CD14-positive monocyte (primary cell): ENCODE results near the gene FAM13C. TPM values are rescaled to one million over a fixed set of nuclear protein-coding genes. Genes with fewer than 3 reads are reported as not detected.

Source experiments
- DNase-seq, 3 donors: peaks; one replicate each; pipeline ENCODE4 v3.0.0-alpha.2; 2011 to 2022
- H2AFZ ChIP-seq: 2 replicates; pipeline ENCODE4 v1.6.0; 2012; ENCODE audit warnings: mild to moderate bottlenecking, low read depth, low read length, inconsistent platforms; ENCODE audit not compliant: insufficient read depth, poor library complexity, severe bottlenecking
- H3K27ac ChIP-seq, 2 donors: 1 replicate in 1 of 2; 2 replicates in 1 of 2; pipeline ENCODE4 v1.5.1; 2012 to 2013; ENCODE audit warnings: low read length in 2 of 2, control low read depth in 1 of 2, inconsistent platforms in 1 of 2, low read depth in 1 of 2, mild to moderate bottlenecking in 1 of 2
- H3K27me3 ChIP-seq, 2 donors: one replicate each; pipeline versions ENCODE4 v1.6.0 to v1.6.1; 2011 to 2013; ENCODE audit warnings: low read length in 2 of 2; ENCODE audit not compliant: control insufficient read depth in 2 of 2, insufficient read depth in 2 of 2
- H3K36me3 ChIP-seq, 2 donors: replicated peaks in 1 of 2; 1 replicate in 1 of 2; 2 replicates in 1 of 2; pipeline versions ENCODE4 v1.5.1 to v1.6.1; 2012 to 2013; ENCODE audit warnings: low read length in 2 of 2, control low read depth in 1 of 2, inconsistent platforms in 1 of 2, mild to moderate bottlenecking in 1 of 2; ENCODE audit not compliant: insufficient read depth in 2 of 2, control insufficient read depth in 1 of 2
- H3K4me1 ChIP-seq, 2 donors: 1 replicate in 1 of 2; 2 replicates in 1 of 2; pipeline versions ENCODE4 v1.5.1 to v1.6.1; 2012 to 2013; ENCODE audit warnings: low read length in 2 of 2, control low read depth in 1 of 2, inconsistent platforms in 1 of 2, mild to moderate bottlenecking in 1 of 2, moderate library complexity in 1 of 2; ENCODE audit not compliant: insufficient read depth in 2 of 2, control insufficient read depth in 1 of 2
- H3K4me2 ChIP-seq: replicated peaks from 2 replicates; pipeline ENCODE3; 2012; ENCODE audit warnings: low read length, moderate library complexity, mild to moderate bottlenecking; ENCODE audit not compliant: poor library complexity, severe bottlenecking; ENCODE audit errors: extremely low read depth
- H3K4me3 ChIP-seq, 3 experiments: fragments of 200-600 bp in 1 of 3; sonication (generic) in 1 of 3; replicated peaks in 1 of 3; 1 replicate in 2 of 3; 2 replicates in 1 of 3; pipeline ENCODE4 v1.5.1; 2011 to 2013; ENCODE audit warnings: low read length in 3 of 3, mild to moderate bottlenecking in 3 of 3, control low read depth in 2 of 3, low read depth in 2 of 3, inconsistent platforms in 1 of 3, moderate library complexity in 1 of 3
- H3K79me2 ChIP-seq: 2 replicates; pipeline ENCODE4 v1.6.0; 2012; ENCODE audit warnings: mild to moderate bottlenecking, control low read depth, inconsistent platforms, low read length, moderate library complexity; ENCODE audit not compliant: insufficient read depth
- H3K9ac ChIP-seq: 2 replicates; pipeline ENCODE4 v1.6.0; 2017; ENCODE audit warnings: low read length, mild to moderate bottlenecking; ENCODE audit not compliant: insufficient read depth, poor library complexity, severe bottlenecking
- H3K9me3 ChIP-seq, 2 donors: replicated peaks in 1 of 2; 1 replicate in 1 of 2; 2 replicates in 1 of 2; pipeline versions ENCODE4 v1.5.1 to v1.6.1; 2012 to 2013; ENCODE audit warnings: low read length in 2 of 2, control low read depth in 1 of 2; ENCODE audit not compliant: control insufficient read depth in 1 of 2, insufficient read depth in 1 of 2
- H4K20me1 ChIP-seq: 2 replicates; pipeline ENCODE4 v1.6.0; 2012; ENCODE audit warnings: mild to moderate bottlenecking, low read length, control low read depth, moderate library complexity; ENCODE audit not compliant: insufficient read depth
- H3K27ac Mint-ChIP-seq, 7 donors: one replicate each; pipeline ENCODE4 v1.8.0; 2020; ENCODE audit warnings: mild to moderate bottlenecking in 7 of 7, mixed read lengths in 7 of 7, moderate library complexity in 6 of 7, inconsistent platforms in 2 of 7
- H3K27me3 Mint-ChIP-seq, 3 donors: one replicate each; pipeline ENCODE4 v1.8.0; 2021 to 2022; ENCODE audit warnings: low read depth in 3 of 3, mild to moderate bottlenecking in 3 of 3, mixed read lengths in 3 of 3, moderate library complexity in 3 of 3, inconsistent platforms in 1 of 3
- H3K36me3 Mint-ChIP-seq, 2 donors: one replicate each; pipeline ENCODE4 v1.8.0; 2020; ENCODE audit warnings: mixed read lengths in 2 of 2, inconsistent platforms in 1 of 2, mild to moderate bottlenecking in 1 of 2
- H3K4me1 Mint-ChIP-seq: one replicate; pipeline ENCODE4 v1.8.0; 2020; ENCODE audit warnings: mild to moderate bottlenecking, mixed read lengths
- H3K4me3 Mint-ChIP-seq, 2 donors: one replicate each; pipeline ENCODE4 v1.8.0; 2020; ENCODE audit warnings: mild to moderate bottlenecking in 2 of 2, mixed read lengths in 2 of 2, moderate library complexity in 1 of 2
- H3K9me3 Mint-ChIP-seq, 7 donors: one replicate each; pipeline ENCODE4 v1.8.0; 2020 to 2022; ENCODE audit warnings: mixed read lengths in 7 of 7, mild to moderate bottlenecking in 6 of 7, moderate library complexity in 6 of 7, inconsistent platforms in 2 of 7
- CTCF ChIP-seq: fragments of 200-600 bp; IDR thresholded peaks from one replicate; pipeline ENCODE4 v1.8.0; 2022; ENCODE audit warnings: antibody characterized with exemption, mild to moderate bottlenecking
- WGBS: methylation state at CpG from one replicate; pipeline ENCODE4 v1.1.5; 2013; ENCODE audit warnings: missing lambda C conversion rate; ENCODE audit not compliant: insufficient coverage; 5-methylcytosine and 5-hydroxymethylcytosine counted together
- intact Hi-C, 2 donors: fragments of 100-400 bp; cut with micrococcal nuclease; formaldehyde crosslinking; loops; one replicate each; pipeline versions ENCODE4 v1.15.0 to v1.15.1; 2023
- polyA plus RNA-seq, 3 donors: library from polyadenylated mRNA; depleted of rRNA in 1 of 3; unstranded in 2 of 3; stranded (reverse) in 1 of 3; fragments of 300-500 nt in 2 of 3; fragments of >200 nt in 1 of 3; fragmentation: Illumina TruSeq in 2 of 3; gene quantifications; 1 replicate in 2 of 3; 2 replicates in 1 of 3; pipeline ENCODE4 v1.2.3, GENCODE V29; 2012 to 2021

The FAM13C gene
- polyA plus RNA-seq, 3 donors, result not detected

DNA sequence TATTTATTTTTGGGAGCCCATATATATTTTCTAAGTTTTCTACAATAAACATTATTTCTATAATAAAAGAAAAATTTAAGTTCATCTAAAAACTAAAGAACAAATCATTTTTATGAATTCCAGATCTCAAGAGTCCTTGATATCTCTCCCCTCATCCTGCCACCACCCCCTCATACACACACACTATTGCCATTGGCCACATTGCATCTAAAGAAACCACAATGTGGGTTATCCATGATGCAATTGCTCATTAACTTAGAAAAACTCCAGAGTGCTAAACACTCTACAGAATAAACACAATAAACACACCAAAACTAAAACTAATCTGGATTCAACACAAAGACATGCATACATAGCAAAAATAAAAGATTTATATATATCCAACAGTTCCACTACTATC, 37.8 kb downstream of the FAM13C start:
- no peaks in the 10 kb centered on the region for H3K4me1 Mint-ChIP-seq
- H3K9me3 Mint-ChIP-seq, result peaks cover 0 to 10% (median 4%) of the 10 kb centered on the region in 7 donors
- no peaks in the 10 kb centered on the region for H4K20me1 ChIP-seq
- peaks cover 0 to 3% of the 10 kb centered on the region in 2 donors for H3K9me3 ChIP-seq
- H3K4me3 Mint-ChIP-seq, result no peak overlapping the region
- no peak overlapping the region for H3K27ac Mint-ChIP-seq
- DNase-seq, result no peak
- intact Hi-C loops, result no loop called here
- no peak overlapping the region for H2AFZ ChIP-seq
- no peak overlapping the region for H3K4me2 ChIP-seq
- no peak overlapping the region for H3K4me3 ChIP-seq
- no peak overlapping the region for H3K27ac ChIP-seq
- H3K9ac ChIP-seq, result no peak overlapping the region
- no peaks in the 10 kb centered on the region for H3K79me2 ChIP-seq
- H3K4me1 ChIP-seq, result no peaks in the 10 kb centered on the region
- TF ChIP-seq CTCF, result no peak
- H3K27me3 Mint-ChIP-seq, result peaks cover 0 to 2% (median 0%) of the 10 kb centered on the region in 3 donors
- no peaks in the 10 kb centered on the region for H3K36me3 Mint-ChIP-seq
- no peaks in the 10 kb centered on the region for H3K36me3 ChIP-seq
- no peaks in the 10 kb centered on the region for H3K27me3 ChIP-seq

DNA sequence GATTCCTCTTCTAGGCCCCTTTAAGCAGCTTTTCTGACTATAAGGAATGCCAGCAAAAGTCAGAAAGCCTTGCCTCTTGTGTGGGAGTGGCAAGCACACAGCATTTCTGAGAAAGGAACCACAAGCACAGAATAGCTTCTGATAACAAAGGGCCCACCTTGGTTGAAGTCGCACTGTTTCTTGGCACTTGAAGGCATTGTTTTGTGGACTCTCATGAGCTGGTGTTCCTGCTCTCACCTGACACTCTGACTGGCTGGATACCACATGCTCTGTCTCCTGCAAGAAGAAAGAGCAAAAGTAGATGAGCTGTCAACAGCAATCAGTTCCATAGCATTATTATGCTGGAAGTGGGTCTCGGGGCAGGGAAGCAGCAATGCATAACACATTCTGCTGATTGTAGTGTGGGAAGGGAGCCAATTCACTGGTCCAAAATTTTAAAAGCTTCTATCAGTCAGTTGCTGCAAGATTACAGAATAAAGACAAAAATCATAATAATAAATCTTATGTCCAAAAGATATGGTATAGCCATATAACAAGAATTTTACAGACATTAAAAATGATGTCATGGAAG, 38.4 kb downstream of the FAM13C start:
- H3K27ac Mint-ChIP-seq, result no peak overlapping the region
- Histone ChIP-seq H2AFZ (no peak overlapping the region), H3K79me2 (no peaks in the 10 kb centered on the region), H3K4me1 (no peaks in the 10 kb centered on the region), H3K4me2 (no peak overlapping the region), H3K36me3 (no peaks in the 10 kb centered on the region), H3K27ac (no peak overlapping the region), H3K9ac (no peak overlapping the region), H3K9me3 (peaks cover 0 to 3% of the 10 kb centered on the region in 2 donors), H3K4me3 (no peak overlapping the region), H4K20me1 (no peaks in the 10 kb centered on the region), H3K27me3 (no peaks in the 10 kb centered on the region)
- H3K4me1 Mint-ChIP-seq, result no peaks in the 10 kb centered on the region
- WGBS, result 87% methylated on average over 1 of the region's 2 CpGs
- H3K9me3 Mint-ChIP-seq, result peaks cover 0 to 10% (median 2%) of the 10 kb centered on the region in 7 donors
- H3K36me3 Mint-ChIP-seq, result no peaks in the 10 kb centered on the region
- peaks cover 0 to 2% (median 0%) of the 10 kb centered on the region in 3 donors for H3K27me3 Mint-ChIP-seq
- no peak for TF ChIP-seq CTCF
- H3K4me3 Mint-ChIP-seq, result no peak overlapping the region
- no peak for DNase-seq
- intact Hi-C loops, result no loop called here
